Stomach (tissue), 4 donors: ENCODE data around the gene UBLCP1.
A peak's percentile ranks its signal among the peaks of the same experiment; 100 is the strongest.

Experiments
- EP300 ChIP-seq: sonication (generic); formaldehyde crosslinking; IDR thresholded peaks from one replicate; pipeline ENCODE4 v1.6.1; 2017; ENCODE audit warnings: antibody characterized with exemption
- POLR2A ChIP-seq, 4 donors: fragments of 450-650 bp; IDR thresholded peaks; one replicate each; pipeline ENCODE4 v1.6.1; 2016; ENCODE audit warnings: antibody characterized with exemption in 4 of 4, control low read depth in 2 of 4, mild to moderate bottlenecking in 1 of 4, moderate library complexity in 1 of 4
- POLR2AphosphoS5 ChIP-seq, 3 donors: sonication (generic); formaldehyde crosslinking; IDR thresholded peaks; one replicate each; pipeline ENCODE4 v1.6.1; 2016; ENCODE audit warnings: antibody characterized with exemption in 3 of 3
- TF ChIP-seq, protein P1 (sequence below), 7 experiments: fragments of 450-650 bp in 4 of 7; fragments of 200-600 bp in 3 of 7; sonication (generic) in 3 of 7; IDR thresholded peaks; one replicate each; pipeline ENCODE4 v1.5.1; 2016 to 2019; ENCODE audit warnings: antibody characterized with exemption in 7 of 7, control low read depth in 2 of 7, mild to moderate bottlenecking in 1 of 7

DNA sequence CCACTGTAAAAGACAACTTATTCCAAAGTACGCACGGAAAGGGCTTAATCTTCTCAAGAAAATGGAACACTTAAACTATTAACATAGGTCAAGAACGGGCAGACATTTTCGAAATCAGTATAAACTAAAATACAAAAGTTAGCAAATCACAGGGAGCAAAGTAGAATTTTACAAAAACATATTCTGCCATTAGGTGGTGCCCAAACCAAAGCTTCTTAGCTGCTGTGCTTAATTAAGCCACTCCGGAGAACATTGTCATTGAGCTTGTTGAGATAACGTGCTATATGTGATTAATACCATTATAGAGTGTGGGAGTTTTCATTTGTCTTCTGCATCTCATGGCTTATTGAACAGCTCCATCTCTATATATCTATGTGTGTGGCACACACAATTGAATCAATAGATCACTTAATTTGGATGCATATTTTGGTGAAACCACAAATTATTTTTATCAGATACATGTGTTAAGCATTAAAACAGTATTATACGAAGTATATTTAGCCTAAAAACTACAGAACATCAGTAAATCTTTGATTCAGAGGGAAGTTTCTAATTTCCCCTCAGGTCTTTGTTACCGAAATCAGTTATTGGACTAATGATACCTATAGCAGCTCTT is 23.4 kb downstream of the UBLCP1 start:
- TF ChIP-seq POLR2A (IDR thresholded peaks at IDR 0.05) (no peak), POLR2AphosphoS5 (IDR thresholded peaks at IDR 0.05) (no peak), EP300 (no peak)
- TF ChIP-seq, protein P1, sequence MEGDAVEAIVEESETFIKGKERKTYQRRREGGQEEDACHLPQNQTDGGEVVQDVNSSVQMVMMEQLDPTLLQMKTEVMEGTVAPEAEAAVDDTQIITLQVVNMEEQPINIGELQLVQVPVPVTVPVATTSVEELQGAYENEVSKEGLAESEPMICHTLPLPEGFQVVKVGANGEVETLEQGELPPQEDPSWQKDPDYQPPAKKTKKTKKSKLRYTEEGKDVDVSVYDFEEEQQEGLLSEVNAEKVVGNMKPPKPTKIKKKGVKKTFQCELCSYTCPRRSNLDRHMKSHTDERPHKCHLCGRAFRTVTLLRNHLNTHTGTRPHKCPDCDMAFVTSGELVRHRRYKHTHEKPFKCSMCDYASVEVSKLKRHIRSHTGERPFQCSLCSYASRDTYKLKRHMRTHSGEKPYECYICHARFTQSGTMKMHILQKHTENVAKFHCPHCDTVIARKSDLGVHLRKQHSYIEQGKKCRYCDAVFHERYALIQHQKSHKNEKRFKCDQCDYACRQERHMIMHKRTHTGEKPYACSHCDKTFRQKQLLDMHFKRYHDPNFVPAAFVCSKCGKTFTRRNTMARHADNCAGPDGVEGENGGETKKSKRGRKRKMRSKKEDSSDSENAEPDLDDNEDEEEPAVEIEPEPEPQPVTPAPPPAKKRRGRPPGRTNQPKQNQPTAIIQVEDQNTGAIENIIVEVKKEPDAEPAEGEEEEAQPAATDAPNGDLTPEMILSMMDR (IDR thresholded peaks at IDR 0.05) = peak in 2 of 7 experiments; percentile 9 to 16
